HG03103 (cell line): ENCODE results near the gene RASGEF1C.
A peak's percentile ranks its signal among the peaks of the same experiment; 100 is the strongest.

ENCODE experiments used
- ATAC-seq: cut with Tn5 transposase; IDR thresholded peaks from one replicate; pipeline ENCODE4 v1.9.1; 2021; ENCODE audit warnings: low read depth; ENCODE audit not compliant: unreplicated experiment

Gene RASGEF1C

DNA sequence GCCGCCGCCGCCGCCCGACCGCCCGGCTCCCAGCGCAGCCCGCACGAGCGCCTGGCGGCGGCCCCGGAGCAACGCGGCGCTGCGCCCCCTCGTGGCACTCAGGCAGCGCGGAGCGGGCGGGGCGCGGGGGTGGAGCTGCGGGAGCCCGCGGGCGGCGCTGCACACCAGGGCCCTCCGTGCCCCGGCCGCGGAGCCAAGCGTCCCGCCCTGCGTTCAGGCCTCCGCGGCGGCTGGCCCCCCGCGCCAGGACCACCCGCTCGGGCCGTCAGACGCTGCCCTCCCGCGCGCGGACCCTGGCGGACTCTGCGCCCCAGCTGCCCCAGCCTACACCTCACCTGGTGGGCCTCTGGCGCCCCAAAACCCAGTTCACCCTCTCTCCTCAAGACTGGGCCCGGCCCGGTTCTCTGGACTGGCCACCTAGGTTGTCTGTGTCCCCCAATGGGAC lies at the start of gene RASGEF1C:
TSS of gene RASGEF1C (minus strand) at position 75 of the 445 bp plus-strand sequence. CDS start 71,159 bp downstream, outside the sequence.
- ATAC-seq = peak; percentile 76

GRCh38 chr5:180253036-180253824 lies 44.2 kb upstream of the RASGEF1C start:
- ATAC-seq = no peak

- ATAC-seq = no peak
These were observed 42.9 kb upstream of the RASGEF1C start for GRCh38 chr5:180251887-180252286.

- no peak for ATAC-seq
These were observed 42.1 kb upstream of the RASGEF1C start for GRCh38 chr5:180251141-180251540.

DNA sequence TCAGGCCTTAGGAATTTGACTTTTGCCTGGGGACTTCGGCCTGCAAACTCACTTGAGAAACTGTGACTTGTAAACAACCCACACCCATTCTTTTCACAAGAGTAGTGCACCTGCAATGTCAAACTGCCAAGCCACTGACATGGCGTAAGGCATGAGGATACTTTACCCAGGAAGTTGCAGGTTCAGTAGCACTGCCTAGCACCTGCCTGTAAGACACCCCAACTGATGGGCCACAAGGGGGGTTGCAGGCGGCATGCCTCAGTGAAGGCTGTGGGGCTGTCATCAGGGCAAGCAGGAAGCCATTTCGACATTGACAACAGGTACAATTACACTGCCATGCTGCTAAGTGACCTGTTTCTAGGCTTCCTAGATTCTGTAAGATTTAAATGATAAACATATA lies 41.3 kb upstream of the RASGEF1C start:
- ATAC-seq = no peak

- ATAC-seq = no peak
These were observed 32.6 kb upstream of the RASGEF1C start for GRCh38 chr5:180241600-180241999.

DNA sequence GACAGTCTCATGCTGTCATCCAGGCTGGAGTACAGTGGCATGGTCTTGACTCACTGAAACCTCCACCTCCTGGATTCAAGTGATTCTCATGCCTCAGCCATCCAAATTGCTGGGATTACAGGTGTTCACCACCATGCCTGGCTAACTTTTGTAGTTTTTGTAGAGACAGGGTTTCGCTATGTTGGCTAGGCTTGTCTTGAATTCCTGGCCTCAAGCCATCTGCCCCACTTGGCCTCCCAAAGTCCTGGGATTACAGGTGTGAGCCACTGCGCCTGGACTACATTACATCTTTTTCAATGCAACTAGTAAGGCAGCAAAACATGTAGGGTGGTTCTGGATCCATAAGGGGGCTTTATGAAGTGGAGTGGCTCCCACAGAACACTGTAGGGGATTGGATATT lies 29.6 kb upstream of the RASGEF1C start:
- ATAC-seq = no peak

GRCh38 chr5:180235846-180236245 lies 26.8 kb upstream of the RASGEF1C start:
- no peak for ATAC-seq

DNA sequence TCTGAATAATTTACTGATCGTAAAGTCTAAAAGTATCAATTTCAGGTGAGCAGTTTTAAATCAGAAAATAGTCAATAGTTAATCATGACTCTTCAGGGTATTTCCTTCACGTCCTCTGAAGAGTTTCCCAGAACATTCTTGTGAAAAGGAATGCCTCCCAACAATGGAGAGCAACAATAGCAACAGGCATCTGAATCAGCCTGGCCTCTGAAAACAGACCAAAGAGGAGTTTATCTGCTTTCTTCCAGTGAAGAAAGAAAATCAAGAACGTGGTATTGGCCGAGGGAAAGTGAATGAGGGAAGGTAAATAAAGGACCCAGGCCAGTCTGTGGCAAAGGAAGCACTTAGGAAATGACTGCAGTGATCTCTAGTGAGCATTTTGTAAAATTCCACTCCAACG lies 26.1 kb upstream of the RASGEF1C start:
- ATAC-seq = no peak

DNA sequence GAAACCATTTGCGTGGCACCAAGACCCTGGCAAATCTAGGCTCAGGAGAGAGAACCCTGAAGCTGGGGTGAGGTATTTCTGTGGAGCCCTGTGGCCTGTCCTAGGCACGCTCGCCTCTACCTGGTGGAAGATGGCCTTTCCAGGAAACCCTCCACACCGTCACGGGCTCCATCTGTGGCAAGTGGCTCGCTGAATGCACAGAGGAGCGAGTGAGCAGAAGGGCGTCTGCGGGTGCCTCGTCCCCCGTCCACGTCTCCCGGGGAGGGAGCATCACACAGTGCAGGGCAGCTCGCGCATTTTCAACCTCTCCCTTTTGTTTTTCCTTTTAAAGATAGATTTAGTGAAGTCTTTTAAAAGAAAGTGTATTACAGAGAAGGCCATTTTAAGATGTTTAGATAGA lies 25.3 kb upstream of the RASGEF1C start:
- ATAC-seq = no peak

DNA sequence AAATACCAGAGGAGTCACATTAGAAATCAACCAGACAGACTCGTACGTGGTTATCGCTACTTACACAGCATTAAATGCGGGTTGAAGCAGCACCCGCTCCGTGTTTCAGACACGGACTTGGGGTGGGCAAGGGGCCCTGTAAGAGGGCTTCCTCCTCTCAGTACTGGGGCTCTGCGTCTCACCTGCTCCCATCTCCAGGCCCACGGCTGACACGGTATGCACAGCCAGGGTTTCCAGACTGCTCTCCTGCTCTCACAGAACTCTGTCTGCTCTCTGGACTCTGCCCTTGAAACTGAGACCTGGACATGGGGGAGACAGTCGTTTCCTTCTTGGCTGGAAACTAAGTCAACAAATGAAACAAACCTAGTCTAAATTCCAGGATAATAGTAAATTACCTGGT lies 24.7 kb upstream of the RASGEF1C start:
- ATAC-seq = no peak

- no peak for ATAC-seq
These were observed 21.0 kb upstream of the RASGEF1C start for GRCh38 chr5:180230017-180230416.

- ATAC-seq = no peak
These were observed 13.0 kb upstream of the RASGEF1C start for GRCh38 chr5:180222056-180222455.

DNA sequence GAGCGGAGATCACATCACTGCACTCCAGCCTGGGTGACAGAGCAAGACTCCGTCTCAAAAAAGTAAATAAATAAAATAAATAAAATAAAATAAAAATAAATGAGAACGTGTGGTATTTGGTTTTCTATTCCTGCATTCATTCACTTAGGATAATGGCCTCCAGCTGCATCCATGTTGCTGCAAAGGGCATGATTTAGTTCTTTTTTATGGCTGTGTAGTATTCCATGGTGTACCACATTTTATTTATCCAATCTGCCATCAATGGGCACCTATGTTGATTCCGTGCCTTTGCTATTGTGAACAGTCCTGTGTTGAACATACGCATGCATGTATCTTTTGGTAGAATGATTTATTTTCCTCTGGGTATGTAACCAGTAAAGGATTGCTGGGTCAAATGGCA lies 8.8 kb upstream of the RASGEF1C start:
- no peak for ATAC-seq

GRCh38 chr5:180216646-180217171 lies 7.7 kb upstream of the RASGEF1C start:
- no peak for ATAC-seq

DNA sequence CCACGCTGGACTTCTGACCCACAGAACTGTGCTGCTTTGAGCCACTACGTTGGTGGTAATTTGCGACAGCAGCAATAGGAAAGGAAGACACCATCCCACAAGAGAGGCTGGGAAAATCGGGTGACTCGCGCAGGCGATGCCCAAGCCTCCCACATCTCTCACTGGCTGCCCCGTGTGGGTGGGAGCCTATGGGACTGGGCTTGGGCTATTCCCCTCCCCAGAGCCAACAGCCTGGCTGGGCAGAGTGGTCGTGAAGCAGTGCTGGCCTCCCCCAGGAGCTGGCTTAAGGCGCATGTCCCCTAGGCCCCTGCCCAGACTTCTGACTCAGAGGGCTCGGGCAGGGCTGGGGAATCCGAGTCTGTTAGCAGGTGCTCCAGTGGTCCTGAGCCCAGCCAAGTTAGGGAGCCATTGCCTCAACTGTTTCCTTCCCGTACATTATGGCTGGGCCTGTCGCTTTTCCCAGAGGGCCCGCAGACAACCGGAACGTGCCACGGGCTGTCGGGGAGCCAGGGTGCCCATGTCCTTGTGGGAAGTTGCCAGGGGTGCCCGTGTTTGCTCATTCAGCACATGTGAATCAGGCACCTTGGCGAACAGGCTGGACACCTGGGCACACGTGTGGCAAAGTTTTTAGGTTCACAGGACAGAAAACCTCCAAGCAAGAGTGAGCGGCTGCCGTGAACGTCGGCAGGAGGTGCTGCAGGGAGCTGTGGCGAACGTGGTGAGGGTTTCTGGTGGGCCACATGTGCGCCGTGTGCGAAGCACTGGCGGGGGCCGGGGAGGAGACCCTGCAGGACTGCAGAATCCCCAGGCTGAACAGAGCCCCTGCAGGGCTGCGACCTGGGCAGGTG lies 7.0 kb upstream of the RASGEF1C start:
- no peak for ATAC-seq

- no peak for ATAC-seq
These were observed 6.1 kb upstream of the RASGEF1C start for GRCh38 chr5:180214870-180215770.

DNA sequence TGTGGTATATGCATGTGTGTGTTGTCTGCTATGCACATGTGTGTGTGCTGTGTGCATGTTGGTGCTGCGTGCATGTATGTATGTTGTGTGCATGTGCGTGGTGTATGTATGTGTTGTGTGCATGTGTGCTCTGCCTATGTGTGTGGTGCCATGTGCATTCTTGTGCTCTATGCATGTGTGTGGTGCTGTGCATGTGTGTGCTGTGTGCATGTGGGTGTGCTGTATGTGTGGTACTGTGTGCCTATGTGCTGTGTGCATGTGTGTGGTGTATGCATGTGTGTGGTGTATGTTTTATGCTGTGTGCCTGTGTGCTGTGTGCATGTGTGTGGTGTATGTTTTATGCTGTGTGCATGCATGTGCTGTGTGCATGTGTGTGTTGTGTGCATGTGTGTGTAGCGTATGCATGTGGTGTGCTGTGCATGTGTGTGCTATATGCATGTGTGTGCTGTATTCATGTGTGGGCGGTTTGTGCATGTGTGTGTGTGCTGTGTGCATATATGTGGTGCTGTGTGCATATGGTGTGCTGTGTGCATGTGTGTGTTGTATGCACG lies 4.7 kb upstream of the RASGEF1C start:
- ATAC-seq = no peak

- no peak for ATAC-seq
These were observed 4.2 kb upstream of the RASGEF1C start for GRCh38 chr5:180213256-180213600.
